Heart left ventricle (tissue), 16 donors: ENCODE measurements around the gene PRKCH. TPM values are rescaled to one million over a fixed set of nuclear protein-coding genes. Genes with fewer than 3 reads are reported as not detected.

ENCODE experiments used
- ATAC-seq, 4 donors: fragments of 200-7000 bp; cut with Tn5 transposase; one replicate each; pipeline ENCODE4 v1.9.1; 2020 to 2022; ENCODE audit warnings: moderate library complexity in 4 of 4, mild to moderate bottlenecking in 3 of 4, moderate number of reproducible peaks in 1 of 4
- DNase-seq, 5 donors: peaks; one replicate each; pipeline ENCODE4 v3.0.0-alpha.2; 2020
- H3K27ac ChIP-seq, 12 donors: fragments of 200-600 bp; sonication (generic) in 4 of 12; one replicate each; pipeline versions ENCODE4 v1.5.0 to v1.8.0; 2016 to 2022; ENCODE audit warnings: mild to moderate bottlenecking in 2 of 12
- H3K27me3 ChIP-seq, 9 donors: fragments of 200-600 bp; sonication (generic) in 2 of 9; one replicate each; pipeline versions ENCODE4 v1.5.1 to v1.8.0; 2016 to 2022; ENCODE audit warnings: mild to moderate bottlenecking in 3 of 9
- H3K36me3 ChIP-seq, 9 donors: fragments of 200-600 bp; sonication (generic) in 2 of 9; one replicate each; pipeline versions ENCODE4 v1.5.0 to v1.8.0; 2018 to 2022; ENCODE audit warnings: mild to moderate bottlenecking in 2 of 9
- H3K4me1 ChIP-seq, 12 donors: fragments of 200-600 bp; sonication (generic) in 4 of 12; one replicate each; pipeline versions ENCODE4 v1.5.0 to v1.8.0; 2016 to 2022; ENCODE audit warnings: mild to moderate bottlenecking in 3 of 12
- H3K4me3 ChIP-seq, 12 donors: fragments of 200-600 bp; sonication (generic) in 4 of 12; one replicate each; pipeline versions ENCODE4 v1.5.0 to v1.8.0; 2017 to 2022; ENCODE audit warnings: mild to moderate bottlenecking in 9 of 12, moderate library complexity in 4 of 12
- H3K9me3 ChIP-seq, 12 donors: fragments of 200-600 bp; sonication (generic) in 4 of 12; one replicate each; pipeline versions ENCODE4 v1.5.0 to v1.8.0; 2016 to 2022; ENCODE audit warnings: mild to moderate bottlenecking in 1 of 12
- POLR2A ChIP-seq, 2 donors: fragments of 450-650 bp; IDR thresholded peaks; one replicate each; pipeline ENCODE4 v1.6.1; 2017; ENCODE audit warnings: antibody characterized with exemption in 2 of 2, mild to moderate bottlenecking in 2 of 2, moderate library complexity in 2 of 2
- WGBS, 4 donors: extraction: QIAGEN DNeasy Blood & Tissue Kit in 2 of 4; methylation state at CpG; one replicate each; pipeline versions ENCODE4 v1.1.5 to v1.1.7; 2013 to 2018; 5-methylcytosine and 5-hydroxymethylcytosine counted together
- intact Hi-C, 10 donors: fragments of 100-400 bp; cut with DNase I; formaldehyde crosslinking; loops; one replicate each; pipeline versions ENCODE4 v1.11.1 to v1.14.2; 2022
- polyA plus RNA-seq, 2 donors: library from polyadenylated mRNA; stranded (reverse); fragments of 200-250 nt; gene quantifications; one replicate each; pipeline ENCODE4 v1.2.3, GENCODE V29; 2013
- total RNA-seq, 9 donors: library from RNA; depleted of rRNA in 2 of 9; stranded (reverse); fragments of >200 nt in 2 of 9; fragmentation: NEBNext Ultra II Directional in 3 of 9; extraction: Animal tissue kit (Norgen Biotek cat#: 25700) in 3 of 9; gene quantifications; one replicate each; pipeline versions ENCODE4 v1.1.0 to v1.2.4, GENCODE V29; 2016 to 2023
- TF ChIP-seq, protein P1 (sequence below), 12 donors: fragments of 200-600 bp; sonication (generic) in 4 of 12; IDR thresholded peaks; one replicate each; pipeline versions ENCODE4 v1.5.0 to v1.8.0; 2018 to 2022; ENCODE audit warnings: antibody characterized with exemption in 12 of 12, mild to moderate bottlenecking in 5 of 12
- donor health status: ischemic (EF 13 %, LVEDD 7.1; RV severe dilation, severe dysfunction).
- donor health status: healthy with polysubstance abuse.
- donor health status: DM: no; HTN: yes; CAD: no.
- donor health status: DM: no; HTN: no; CAD: no.
- donor health status: ischemic (EF 25% LVEDD 6.9; RV normal size, moderate dysfunction).
- donor health status: ischemic (EF 25% LVEDD 5.7; RV mildly dilated, moderate dysfunction).
- donor health status: healthy.
- donor health status: DM: yes; HTN: yes; CAD: no.
- donor health status: ischemic (EF 35%, LVEDD 5.7; RV mildly dilated, moderate dysfunction).
- donor health status: nonischemic (EF 11% LVEDD 7.7; RV severe dilation, severe dysfunction).
- donor health status: DM: yes; HTN: yes; CAD: no.
- donor health status: PGD.
- donor health status: ischemic (EF 29% LVEDD 5.4; RV normal size, mild dysfunction).
- donor health status: nonischemic (EF 23%, LVEDD 6.1; RV moderate dilation, normal function).

PRKCH gene
- total and polyA plus RNA-seq, 11 donors = 6.1 to 49.2 (median 21.7) TPM

DNA sequence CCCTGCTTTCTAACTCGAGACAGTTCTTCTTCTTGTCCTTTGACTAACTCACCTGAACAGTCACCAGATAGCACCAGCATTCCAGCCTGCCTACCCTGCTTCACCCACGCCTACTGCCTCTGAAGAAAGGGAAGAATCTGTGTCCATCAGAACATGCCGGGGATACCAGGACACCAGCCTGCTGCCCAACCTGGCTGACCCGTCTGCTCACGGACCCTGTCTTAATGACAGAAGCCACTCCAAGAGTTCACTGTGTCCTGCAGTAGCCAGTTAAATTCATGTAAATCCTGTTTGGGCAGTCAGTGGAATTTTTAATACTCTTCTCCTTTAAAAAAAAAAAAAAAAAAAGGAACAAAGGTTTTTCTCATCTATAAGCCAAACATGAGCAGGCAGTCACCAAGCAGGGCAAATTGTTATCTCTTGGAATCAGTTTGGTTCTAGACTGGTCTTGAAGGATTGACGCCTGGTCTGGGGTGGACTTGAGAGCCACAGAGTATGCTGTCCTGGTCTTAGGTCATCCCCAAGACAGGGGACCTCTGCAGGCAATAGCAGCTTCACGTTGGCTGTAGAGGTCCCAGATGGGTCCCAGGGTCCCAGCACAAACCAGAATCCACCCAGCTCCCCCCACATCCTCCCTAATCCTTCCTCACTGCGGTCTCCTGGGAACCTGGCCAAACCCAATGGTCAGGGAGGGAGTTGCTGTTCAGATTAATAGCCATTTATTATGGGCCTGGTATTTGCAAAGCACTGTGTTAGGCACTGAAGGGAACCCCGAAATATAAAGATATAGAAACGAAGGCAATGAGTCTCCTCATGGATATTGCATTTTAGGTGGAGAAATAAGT is 192.8 kb downstream of the PRKCH start:
- Histone ChIP-seq H3K27ac (peak overlapping the region in 2 of 12 donors; percentile 0 to 64), H3K4me1 (peaks cover 7 to 85% (median 39%) of the 10 kb centered on the region in 12 donors)

DNA sequence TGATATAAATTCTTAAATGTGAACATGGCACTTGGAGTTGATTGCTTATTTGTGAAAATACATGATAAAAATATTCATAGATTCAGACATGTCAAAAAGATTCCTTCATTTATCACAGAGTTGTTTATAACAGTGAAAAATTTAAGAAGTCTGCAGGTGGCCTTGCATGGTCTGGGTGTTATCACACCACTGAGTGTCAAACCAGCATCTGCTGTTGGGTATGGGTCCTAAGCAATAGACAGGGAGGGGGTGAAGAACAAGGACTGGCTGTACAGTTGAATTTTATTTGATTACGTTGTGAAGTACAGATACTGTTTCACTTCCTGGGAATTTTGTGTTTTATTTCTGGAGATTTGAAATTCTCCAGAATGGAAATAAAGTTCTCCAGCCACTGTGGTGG is 193.5 kb downstream of the PRKCH start:
- peaks cover 7 to 84% (median 39%) of the 10 kb centered on the region in 12 donors for H3K4me1 ChIP-seq
- H3K36me3 ChIP-seq = no peaks in the 10 kb centered on the region
- no peak overlapping the region for H3K4me3 ChIP-seq
- no peak for DNase-seq
- no peaks in the 10 kb centered on the region for H3K9me3 ChIP-seq
- intact Hi-C loops = loop anchor here in 3 of 10 donors (5.0 kb wide), 1 partner anchor 38 kb away; no protein-coding TSS in a partner anchor
- no peak for ATAC-seq
- H3K27ac ChIP-seq = peak overlapping the region in 1 of 12 donors; percentile 64
- no peak for TF ChIP-seq POLR2A (IDR thresholded peaks at IDR 0.05)
- no peaks in the 10 kb centered on the region for H3K27me3 ChIP-seq
- 65 to 81% (median 75%) methylated on average over 1 of the region's 1 CpG for WGBS, 4 donors

More for the DNA sequence above, 192.8 kb downstream of the PRKCH start:
- intact Hi-C loops = loop anchor here in 1 of 10 donors (5.0 kb wide), 1 partner anchor 37 kb away; no protein-coding TSS in a partner anchor
- H3K9me3 ChIP-seq = no peaks in the 10 kb centered on the region
- H3K4me3 ChIP-seq = no peak overlapping the region
- WGBS, 4 donors = 74 to 83% (median 82%) methylated on average over 10 of the region's 10 CpGs
- no peak for TF ChIP-seq POLR2A (IDR thresholded peaks at IDR 0.05)
- TF ChIP-seq, protein P1, sequence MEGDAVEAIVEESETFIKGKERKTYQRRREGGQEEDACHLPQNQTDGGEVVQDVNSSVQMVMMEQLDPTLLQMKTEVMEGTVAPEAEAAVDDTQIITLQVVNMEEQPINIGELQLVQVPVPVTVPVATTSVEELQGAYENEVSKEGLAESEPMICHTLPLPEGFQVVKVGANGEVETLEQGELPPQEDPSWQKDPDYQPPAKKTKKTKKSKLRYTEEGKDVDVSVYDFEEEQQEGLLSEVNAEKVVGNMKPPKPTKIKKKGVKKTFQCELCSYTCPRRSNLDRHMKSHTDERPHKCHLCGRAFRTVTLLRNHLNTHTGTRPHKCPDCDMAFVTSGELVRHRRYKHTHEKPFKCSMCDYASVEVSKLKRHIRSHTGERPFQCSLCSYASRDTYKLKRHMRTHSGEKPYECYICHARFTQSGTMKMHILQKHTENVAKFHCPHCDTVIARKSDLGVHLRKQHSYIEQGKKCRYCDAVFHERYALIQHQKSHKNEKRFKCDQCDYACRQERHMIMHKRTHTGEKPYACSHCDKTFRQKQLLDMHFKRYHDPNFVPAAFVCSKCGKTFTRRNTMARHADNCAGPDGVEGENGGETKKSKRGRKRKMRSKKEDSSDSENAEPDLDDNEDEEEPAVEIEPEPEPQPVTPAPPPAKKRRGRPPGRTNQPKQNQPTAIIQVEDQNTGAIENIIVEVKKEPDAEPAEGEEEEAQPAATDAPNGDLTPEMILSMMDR (IDR thresholded peaks at IDR 0.05) = no peak
- DNase-seq = peak in 2 of 5 donors; percentile 40 to 49
- no peaks in the 10 kb centered on the region for H3K36me3 ChIP-seq
- peak in 1 of 4 donors; percentile 7 for ATAC-seq
- H3K27me3 ChIP-seq = no peaks in the 10 kb centered on the region

DNA sequence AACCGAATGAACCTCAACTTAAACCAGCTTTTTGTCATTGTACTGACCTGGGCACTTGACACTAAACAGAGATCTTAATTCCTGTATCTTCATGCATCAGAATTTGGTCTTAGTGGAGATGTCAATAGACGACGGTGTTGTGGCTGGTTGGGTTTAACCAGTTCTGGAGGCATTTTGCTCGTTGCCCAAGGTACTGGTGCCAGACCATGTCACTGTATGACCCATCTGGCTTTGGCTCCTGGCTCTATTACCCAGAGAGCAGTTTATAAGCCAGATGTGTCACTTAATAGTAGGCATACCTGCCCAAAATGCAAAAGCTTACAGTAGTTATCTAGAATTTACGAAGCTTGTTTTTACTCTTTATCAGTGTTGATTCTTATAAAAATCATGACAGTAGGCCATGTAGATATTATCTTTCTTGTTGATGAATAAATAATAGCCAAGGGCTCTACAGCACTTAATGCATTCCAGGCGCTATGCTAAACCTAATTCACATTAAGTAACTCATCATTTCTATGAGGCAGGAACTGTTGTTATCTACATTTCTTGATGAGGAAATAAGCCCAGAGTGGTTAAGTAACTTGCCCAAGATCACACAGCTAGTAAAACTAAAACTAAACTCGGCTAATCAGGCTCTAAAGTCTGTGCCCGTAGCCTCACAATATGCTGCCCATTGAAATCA is 194.2 kb downstream of the PRKCH start:
- intact Hi-C loops = loop anchor here in 2 of 10 donors (5.0 kb wide), 1 partner anchor 38 kb away; no protein-coding TSS in a partner anchor
- ATAC-seq (no peak), DNase-seq (no peak)
- H3K27ac ChIP-seq = peak overlapping the region in 4 of 12 donors; percentile 17 to 64 (median 60)
- peaks cover 7 to 83% (median 39%) of the 10 kb centered on the region in 12 donors for H3K4me1 ChIP-seq
- WGBS, 4 donors = 84 to 91% (median 89%) methylated on average over 8 of the region's 8 CpGs
- H3K27me3 ChIP-seq = no peaks in the 10 kb centered on the region
- TF ChIP-seq, protein P1 (IDR thresholded peaks at IDR 0.05) = no peak
- TF ChIP-seq POLR2A (IDR thresholded peaks at IDR 0.05) = no peak
- no peaks in the 10 kb centered on the region for H3K9me3 ChIP-seq
- no peak overlapping the region for H3K4me3 ChIP-seq
- H3K36me3 ChIP-seq = no peaks in the 10 kb centered on the region

DNA sequence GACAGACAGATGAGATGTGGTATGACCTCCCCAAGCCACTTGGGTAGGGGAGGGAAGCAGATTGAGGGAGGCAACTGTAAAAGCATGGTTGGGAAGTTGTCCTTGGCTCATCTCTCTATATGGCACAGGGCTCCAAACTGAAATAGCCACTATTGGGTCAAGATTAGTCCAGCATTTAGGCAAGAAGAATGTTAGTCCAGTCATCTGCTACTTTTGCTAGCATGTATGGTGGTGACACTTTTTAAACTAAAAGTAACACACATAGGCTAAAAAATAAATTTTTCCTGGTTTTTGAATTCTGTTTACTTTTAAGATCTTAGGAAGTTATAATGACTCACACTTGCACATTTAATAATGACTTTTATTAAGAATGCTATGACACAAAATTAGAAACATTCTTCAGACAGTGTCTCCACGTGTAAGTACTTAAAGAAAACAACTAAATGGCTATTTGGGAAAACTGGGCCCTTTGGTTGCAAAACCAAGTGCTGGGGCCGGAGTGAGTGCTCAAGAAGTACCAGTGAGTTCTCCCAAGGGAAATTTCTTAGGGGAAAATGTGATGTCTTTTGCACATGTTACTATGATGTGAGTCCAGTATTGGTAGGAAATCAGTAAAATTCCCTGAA is 194.9 kb downstream of the PRKCH start:
- H3K4me1 ChIP-seq = peaks cover 7 to 76% (median 39%) of the 10 kb centered on the region in 12 donors
- H3K36me3 ChIP-seq = no peaks in the 10 kb centered on the region
- no peaks in the 10 kb centered on the region for H3K27me3 ChIP-seq
- H3K27ac ChIP-seq = peak overlapping the region in 6 of 12 donors; percentile 13 to 64 (median 52)
- ATAC-seq (peak in 1 of 4 donors; percentile 35), DNase-seq (no peak)
- WGBS, 4 donors = 23 to 47% (median 32%) methylated on average over 2 of the region's 2 CpGs
- H3K4me3 ChIP-seq = no peak overlapping the region
- TF ChIP-seq, protein P1 (IDR thresholded peaks at IDR 0.05) = no peak
- TF ChIP-seq POLR2A (IDR thresholded peaks at IDR 0.05) = no peak
- intact Hi-C loops = loop anchor here in 2 of 10 donors (5.0 kb wide), 1 partner anchor 39 kb away; no protein-coding TSS in a partner anchor
- no peaks in the 10 kb centered on the region for H3K9me3 ChIP-seq
